Effector memory CD8-positive, alpha-beta T cell (primary cell): ENCODE results near the gene KMO.

Source experiments
- ATAC-seq: fragments of 150-1000 bp; cut with Tn5 transposase; replicated peaks from 2 replicates; pipeline ENCODE4 v1.10.0; 2021; ENCODE audit warnings: mild to moderate bottlenecking, moderate library complexity
- DNase-seq, 3 experiments: peaks; one replicate each; pipeline ENCODE4 v3.0.0; 2021
- H3K27ac Mint-ChIP-seq, 2 donors: one replicate each; pipeline ENCODE4 v1.8.0; 2022; ENCODE audit warnings: mild to moderate bottlenecking in 2 of 2, mixed read lengths in 2 of 2, moderate library complexity in 2 of 2
- H3K27me3 Mint-ChIP-seq, 2 donors: one replicate each; pipeline ENCODE4 v1.8.0; 2022; ENCODE audit warnings: mixed read lengths in 2 of 2
- H3K36me3 Mint-ChIP-seq: one replicate; pipeline ENCODE4 v1.8.0; 2022; ENCODE audit warnings: mild to moderate bottlenecking, moderate library complexity, mixed read lengths; ENCODE audit not compliant: insufficient read depth
- H3K4me1 Mint-ChIP-seq, 2 donors: one replicate each; pipeline ENCODE4 v1.8.0; 2022; ENCODE audit warnings: low read depth in 2 of 2, mixed read lengths in 2 of 2
- H3K4me3 Mint-ChIP-seq, 2 donors: one replicate each; pipeline ENCODE4 v1.8.0; 2022; ENCODE audit warnings: mild to moderate bottlenecking in 2 of 2, mixed read lengths in 2 of 2, moderate library complexity in 2 of 2
- H3K9me3 Mint-ChIP-seq, 2 donors: one replicate each; pipeline ENCODE4 v1.8.0; 2022; ENCODE audit warnings: mixed read lengths in 2 of 2

KMO gene

DNA sequence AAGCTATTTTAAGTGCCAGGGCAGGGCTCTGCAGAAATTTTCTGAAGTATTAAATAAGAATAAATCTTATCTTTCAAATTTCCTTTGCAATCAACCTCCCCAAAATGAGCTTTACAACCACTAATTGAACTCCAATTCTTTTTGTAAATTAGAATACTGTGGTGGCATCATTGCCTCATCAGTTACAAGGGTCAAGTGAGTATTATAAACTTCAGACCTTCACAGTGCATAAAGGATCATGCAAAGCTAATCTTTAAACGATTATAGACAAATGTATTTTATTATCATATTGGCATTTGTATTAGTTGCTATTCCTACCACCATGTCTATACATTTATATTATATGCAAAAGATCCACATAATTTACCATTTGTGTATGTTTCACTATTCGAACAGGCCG, 100.8 kb downstream of the KMO start:
- DNase-seq, result no peak
- H3K36me3 Mint-ChIP-seq, result no peaks in the 10 kb centered on the region
- H3K27me3 Mint-ChIP-seq, result no peaks in the 10 kb centered on the region
- H3K27ac Mint-ChIP-seq, result no peak overlapping the region
- peaks cover 5 to 14% of the 10 kb centered on the region in 2 donors for H3K4me1 Mint-ChIP-seq
- H3K9me3 Mint-ChIP-seq, result no peaks in the 10 kb centered on the region
- ATAC-seq, result no peak
- no peak overlapping the region for H3K4me3 Mint-ChIP-seq

DNA sequence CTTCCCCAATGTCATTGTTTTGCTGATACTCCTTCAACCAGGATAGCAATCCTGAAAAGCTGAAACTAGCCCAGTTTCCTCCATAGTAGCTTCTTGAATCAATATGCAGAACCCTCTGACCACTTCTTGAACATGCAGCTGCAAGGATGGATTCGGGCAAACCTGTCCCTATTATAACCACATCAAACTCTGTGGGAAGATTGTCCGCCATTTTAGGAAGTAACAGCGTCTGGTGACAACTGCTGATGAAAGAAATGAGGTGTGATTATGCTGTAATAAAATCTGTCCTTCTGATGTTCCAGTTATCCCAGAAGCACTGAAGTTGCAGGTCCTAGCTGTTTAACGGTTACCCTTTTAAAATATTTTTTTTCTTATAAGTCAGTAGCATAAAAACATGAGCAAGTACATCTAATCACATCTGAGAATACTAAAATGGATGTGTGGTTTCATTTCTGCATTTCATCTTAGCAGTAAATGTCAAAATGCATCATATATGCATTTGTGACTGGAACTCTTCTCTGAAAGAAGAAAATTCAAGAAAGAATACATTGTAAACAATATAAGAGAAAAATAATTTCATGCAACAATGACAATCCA, 103.5 kb downstream of the KMO start:
- Mint-ChIP-seq H3K4me1 (peaks cover 14 to 23% of the 10 kb centered on the region in 2 donors), H3K4me3 (no peak overlapping the region), H3K27me3 (no peaks in the 10 kb centered on the region), H3K36me3 (peaks cover 3% of the 10 kb centered on the region), H3K9me3 (no peaks in the 10 kb centered on the region), H3K27ac (no peak overlapping the region)
- ATAC-seq (no peak), DNase-seq (no peak)

DNA sequence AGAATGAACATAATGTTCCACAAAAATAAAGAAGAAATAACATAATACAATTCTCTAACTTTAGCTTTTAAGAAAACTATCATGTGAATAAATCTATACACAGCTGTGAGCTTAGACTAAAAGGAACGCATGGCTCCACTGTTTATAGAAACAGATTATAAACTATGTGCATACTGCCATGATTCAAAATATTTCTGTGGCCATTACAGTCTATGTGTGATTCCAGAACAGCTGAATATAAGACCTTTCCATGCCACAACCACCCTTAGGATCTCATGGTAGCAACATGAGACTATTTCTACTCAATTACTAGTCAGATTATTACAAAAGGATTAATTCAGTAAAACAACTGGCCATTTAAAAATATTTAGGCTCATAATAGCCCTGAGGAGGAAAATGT, 104.1 kb downstream of the KMO start:
- ATAC-seq (no peak), DNase-seq (no peak)
- peaks cover 16 to 24% of the 10 kb centered on the region in 2 donors for H3K4me1 Mint-ChIP-seq
- H3K9me3 Mint-ChIP-seq, result no peaks in the 10 kb centered on the region
- H3K27ac Mint-ChIP-seq, result no peak overlapping the region
- H3K4me3 Mint-ChIP-seq, result no peak overlapping the region
- no peaks in the 10 kb centered on the region for H3K27me3 Mint-ChIP-seq
- peaks cover 3% of the 10 kb centered on the region for H3K36me3 Mint-ChIP-seq

DNA sequence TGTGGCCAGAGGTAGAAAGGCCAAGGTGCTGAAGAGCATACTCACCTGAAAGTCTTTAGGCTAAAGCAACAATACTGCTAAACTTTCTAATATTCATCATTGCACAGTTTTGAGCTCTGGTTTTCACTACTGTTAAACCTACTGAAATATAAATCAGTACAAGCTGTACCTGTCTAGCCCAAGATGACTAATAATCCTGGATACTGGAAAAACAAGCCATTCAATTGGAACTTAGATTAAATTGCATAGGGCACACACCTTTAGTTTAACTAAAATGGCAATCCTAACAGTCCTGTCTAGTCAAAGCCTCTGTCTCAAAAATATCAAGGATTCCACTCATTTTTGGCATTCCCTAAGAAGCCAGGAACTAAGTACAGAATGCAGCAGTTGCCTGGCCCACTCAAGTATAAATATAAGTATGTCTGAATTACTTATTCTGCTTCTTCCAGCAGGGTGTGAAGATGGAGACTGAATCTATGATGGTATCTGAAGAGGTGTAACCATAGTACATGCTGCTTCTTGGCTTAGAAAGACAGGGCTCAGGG, 104.9 kb downstream of the KMO start:
- no peaks in the 10 kb centered on the region for H3K27me3 Mint-ChIP-seq
- ATAC-seq (no peak), DNase-seq (no peak)
- H3K27ac Mint-ChIP-seq, result no peak overlapping the region
- no peaks in the 10 kb centered on the region for H3K9me3 Mint-ChIP-seq
- peaks cover 16 to 24% of the 10 kb centered on the region in 2 donors for H3K4me1 Mint-ChIP-seq
- no peak overlapping the region for H3K4me3 Mint-ChIP-seq
- H3K36me3 Mint-ChIP-seq, result peaks cover 3% of the 10 kb centered on the region

DNA sequence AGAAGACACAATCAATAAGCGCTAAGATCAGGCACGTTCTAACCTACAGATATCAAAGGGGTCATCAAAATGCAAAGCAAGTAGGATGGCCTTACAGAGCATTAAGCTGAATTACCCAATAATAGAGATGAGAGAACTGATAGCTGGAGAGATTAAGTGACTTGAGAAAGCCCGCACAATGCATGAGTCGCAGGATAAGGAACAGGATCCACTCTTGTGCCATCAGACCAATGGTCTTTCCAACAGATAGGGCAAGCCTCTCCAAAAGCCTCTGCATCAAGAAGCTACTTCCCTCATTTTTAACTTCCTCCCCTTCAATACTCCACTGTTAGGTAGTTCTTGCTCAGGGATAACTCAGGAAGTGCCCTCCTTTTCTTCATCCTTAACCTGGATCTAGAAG, 105.4 kb downstream of the KMO start:
- Mint-ChIP-seq H3K4me1 (peaks cover 16 to 24% of the 10 kb centered on the region in 2 donors), H3K9me3 (no peaks in the 10 kb centered on the region), H3K36me3 (peaks cover 3% of the 10 kb centered on the region), H3K4me3 (no peak overlapping the region), H3K27me3 (no peaks in the 10 kb centered on the region), H3K27ac (no peak overlapping the region)
- DNase-seq, result no peak
- no peak for ATAC-seq

DNA sequence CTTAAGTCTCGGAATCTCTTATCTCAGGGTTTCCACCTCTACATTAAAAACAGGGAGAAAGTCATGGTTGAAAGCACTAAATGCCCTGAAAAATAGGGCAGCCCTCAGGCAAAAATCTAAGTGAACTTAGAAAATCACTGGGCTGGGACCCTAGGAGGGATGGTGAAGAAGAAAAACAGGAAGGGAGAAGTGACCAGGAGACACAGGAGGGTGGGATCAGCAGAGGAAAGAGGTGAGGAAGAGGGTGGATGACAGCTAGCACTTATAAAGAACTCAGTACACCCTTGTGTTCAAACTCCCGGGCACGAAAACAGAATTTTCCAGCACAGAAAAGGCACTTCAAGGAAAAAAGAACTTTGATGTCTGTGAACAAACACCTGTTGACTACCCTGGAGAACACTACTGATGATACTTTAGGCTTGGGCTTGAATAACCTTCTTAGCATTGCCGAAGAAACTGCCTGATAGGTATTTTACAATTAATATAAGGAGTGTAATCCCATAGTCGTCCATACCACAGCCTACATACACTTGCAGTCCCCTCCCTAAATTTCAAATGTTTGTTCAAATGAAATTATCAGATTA, 106.0 kb downstream of the KMO start:
- H3K36me3 Mint-ChIP-seq, result peaks cover 3% of the 10 kb centered on the region
- H3K27me3 Mint-ChIP-seq, result no peaks in the 10 kb centered on the region
- H3K4me3 Mint-ChIP-seq, result peak overlapping the region; percentile 15 to 90
- peaks cover 16 to 24% of the 10 kb centered on the region in 2 donors for H3K4me1 Mint-ChIP-seq
- DNase-seq, result no peak
- H3K27ac Mint-ChIP-seq, result no peak overlapping the region
- H3K9me3 Mint-ChIP-seq, result no peaks in the 10 kb centered on the region
- no peak for ATAC-seq

DNA sequence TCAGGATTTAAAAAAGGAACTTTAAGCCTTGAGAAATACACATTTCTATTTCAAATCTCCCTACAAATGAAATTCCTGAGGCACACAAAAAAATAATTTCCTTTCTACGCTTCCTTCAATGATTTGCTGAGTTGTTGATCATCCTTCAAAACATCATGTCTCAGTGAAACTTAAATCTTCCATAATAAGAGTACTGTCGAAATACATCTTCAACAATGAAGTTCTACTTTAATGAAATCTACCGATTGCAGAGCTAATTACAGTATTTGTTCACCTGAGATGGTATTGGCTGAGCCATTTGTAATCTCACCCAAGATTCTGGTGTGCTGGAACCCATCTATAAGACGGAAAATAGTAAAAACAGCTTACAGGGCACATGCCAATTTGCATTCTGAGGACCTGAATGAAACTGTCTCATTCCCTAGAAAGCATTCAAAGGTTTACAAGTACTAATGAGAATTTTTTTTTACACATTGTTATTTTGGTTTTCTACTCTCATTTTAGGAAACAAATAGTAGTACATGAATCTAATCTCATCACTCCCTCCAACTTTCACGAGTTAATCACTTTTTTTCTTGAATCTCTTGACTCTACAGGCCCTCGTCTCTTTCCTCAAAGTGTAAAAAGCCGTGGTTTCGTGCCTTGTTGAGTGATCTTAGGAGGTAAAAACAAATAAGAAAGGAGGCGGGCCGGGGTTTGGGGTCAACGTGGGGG, 106.9 kb downstream of the KMO start:
- H3K4me1 Mint-ChIP-seq, result peaks cover 16 to 24% of the 10 kb centered on the region in 2 donors
- ATAC-seq (no peak), DNase-seq (no peak)
- peaks cover 3% of the 10 kb centered on the region for H3K36me3 Mint-ChIP-seq
- H3K27ac Mint-ChIP-seq, result peak overlapping the region; percentile 78 to 87
- peak overlapping the region; percentile 87 to 90 for H3K4me3 Mint-ChIP-seq
- H3K9me3 Mint-ChIP-seq, result no peaks in the 10 kb centered on the region
- no peaks in the 10 kb centered on the region for H3K27me3 Mint-ChIP-seq

DNA sequence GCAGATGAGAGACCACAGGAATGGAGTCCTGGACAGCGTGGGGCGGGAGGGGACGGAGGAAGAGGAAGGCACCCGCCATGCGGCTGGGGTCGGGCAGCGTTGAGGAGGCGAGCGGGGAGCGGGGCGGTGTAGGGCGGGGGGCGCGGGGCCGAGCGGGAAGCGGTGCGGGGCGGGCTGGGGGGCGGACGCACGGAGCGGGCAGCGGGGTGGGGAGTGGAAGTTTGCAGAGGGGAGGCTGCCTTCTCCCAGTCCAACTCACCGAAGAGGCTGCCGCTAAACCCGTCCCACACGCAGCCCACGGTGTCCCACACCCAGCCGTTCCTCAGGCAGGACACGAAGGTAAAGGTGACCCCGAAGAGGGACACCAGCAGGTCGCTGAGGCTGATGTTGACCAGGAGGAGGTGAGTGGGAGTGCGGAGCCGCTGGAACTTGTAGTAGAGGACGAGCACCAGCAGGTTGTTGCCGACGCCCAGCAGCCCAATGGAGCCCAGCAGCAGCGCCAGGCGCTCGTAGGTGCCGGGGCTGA, 107.5 kb downstream of the KMO start:
- H3K4me3 Mint-ChIP-seq, result peak overlapping the region; percentile 87 to 90
- H3K27ac Mint-ChIP-seq, result peak overlapping the region; percentile 78 to 87
- ATAC-seq, result peak; percentile 6
- no peaks in the 10 kb centered on the region for H3K27me3 Mint-ChIP-seq
- DNase-seq, result peak in 2 of 3 experiments; percentile 0 to 1
- H3K36me3 Mint-ChIP-seq, result peaks cover 3% of the 10 kb centered on the region
- no peaks in the 10 kb centered on the region for H3K9me3 Mint-ChIP-seq
- peaks cover 16 to 24% of the 10 kb centered on the region in 2 donors for H3K4me1 Mint-ChIP-seq

DNA sequence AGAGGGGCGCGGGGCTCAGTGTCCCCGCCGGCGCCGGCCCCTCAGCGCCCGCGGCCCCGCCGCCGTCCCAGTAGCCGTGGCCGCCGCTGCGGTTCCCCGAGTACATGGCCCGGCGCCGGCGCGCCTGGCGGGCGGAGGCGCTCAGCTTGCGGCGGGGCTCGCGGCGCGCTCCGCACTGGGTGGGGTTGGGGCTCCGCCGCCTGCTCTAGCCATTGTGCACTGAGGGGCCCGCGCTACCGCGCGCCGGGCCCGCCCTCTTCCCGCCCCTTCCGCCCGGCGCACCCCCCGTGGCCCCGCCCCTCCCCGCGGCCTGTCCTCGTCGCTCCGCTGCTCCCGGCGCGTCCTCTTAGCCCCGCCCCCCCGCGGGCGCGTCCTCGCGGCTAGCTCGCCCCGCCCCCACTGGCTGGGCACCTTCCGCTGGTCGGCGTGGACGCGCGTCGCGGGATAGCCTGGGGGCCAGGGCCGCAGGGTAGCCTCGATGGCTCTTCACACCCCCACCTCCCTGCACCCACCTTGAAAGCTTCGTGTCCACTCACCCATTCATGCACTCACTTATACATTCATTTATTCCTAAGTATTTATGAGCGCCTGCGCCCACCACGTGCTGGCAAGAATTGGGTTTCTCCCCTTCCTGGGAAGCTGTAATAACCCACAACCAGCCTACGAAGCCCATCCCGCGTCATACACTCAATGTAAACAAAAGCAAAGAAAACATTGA, 108.1 kb downstream of the KMO start, which contains the start of the genes CHML and OPN3:
TSS of gene CHML (minus strand) at position 221 of the 718 bp plus-strand sequence. CDS start 4,603 bp downstream, outside the sequence.
TSS of gene OPN3 (minus strand) at position 221 of the 718 bp plus-strand sequence. CDS start at position 106, 115 bp downstream.
- H3K9me3 Mint-ChIP-seq, result no peaks in the 10 kb centered on the region
- H3K27me3 Mint-ChIP-seq, result no peaks in the 10 kb centered on the region
- H3K36me3 Mint-ChIP-seq, result peaks cover 3% of the 10 kb centered on the region
- peak; percentile 95 for ATAC-seq
- DNase-seq, result peak; percentile 78 to 83 (median 80)
- peak within 1 kb of the TSS; percentile 78 to 87 for H3K27ac Mint-ChIP-seq
- peak within 1 kb of the TSS; percentile 87 to 90 for H3K4me3 Mint-ChIP-seq
- peaks cover 16 to 24% of the 10 kb centered on the region in 2 donors for H3K4me1 Mint-ChIP-seq

DNA sequence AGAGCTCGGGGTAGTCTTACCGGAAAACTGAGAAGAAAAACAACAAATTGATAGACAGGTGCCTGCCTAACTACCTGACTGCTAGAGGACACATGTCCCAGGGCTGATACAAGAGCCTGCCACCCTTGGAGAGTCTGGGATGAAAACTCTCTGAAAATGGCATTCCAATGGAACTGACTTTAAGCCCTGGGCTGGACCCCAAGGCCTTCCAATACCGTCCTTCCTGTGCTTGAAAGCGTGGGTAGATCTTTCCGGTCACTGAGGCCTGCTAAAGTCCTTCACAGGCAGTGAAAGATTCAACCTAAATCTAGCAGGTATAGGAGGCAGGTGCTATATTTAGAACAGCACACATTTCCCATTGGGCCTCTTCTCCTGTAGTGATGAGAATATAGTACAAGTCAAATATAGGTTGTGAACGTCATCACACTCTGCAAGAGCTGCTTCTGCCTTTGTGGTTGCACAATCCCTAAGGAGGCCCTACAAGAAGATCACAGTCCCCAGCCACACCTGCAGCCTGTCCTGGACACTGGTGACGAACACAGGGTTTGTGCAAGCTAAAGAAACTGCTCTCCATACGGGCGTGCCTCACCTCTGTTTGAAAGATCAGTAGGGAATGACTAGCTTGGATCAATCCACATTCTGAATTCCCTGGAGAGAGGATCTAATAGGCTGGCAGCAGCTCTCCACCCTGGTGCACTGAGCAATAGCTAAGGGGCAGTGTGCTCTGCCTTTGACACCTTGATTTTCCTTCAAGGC, 108.9 kb downstream of the KMO start:
- H3K9me3 Mint-ChIP-seq, result no peaks in the 10 kb centered on the region
- H3K27me3 Mint-ChIP-seq, result no peaks in the 10 kb centered on the region
- H3K27ac Mint-ChIP-seq, result peak overlapping the region; percentile 74 to 83
- DNase-seq (peak in 2 of 3 experiments; percentile 1 to 3), ATAC-seq (no peak)
- H3K4me1 Mint-ChIP-seq, result peaks cover 16 to 24% of the 10 kb centered on the region in 2 donors
- peak overlapping the region; percentile 79 to 83 for H3K4me3 Mint-ChIP-seq
- peaks cover 6% of the 10 kb centered on the region for H3K36me3 Mint-ChIP-seq

DNA sequence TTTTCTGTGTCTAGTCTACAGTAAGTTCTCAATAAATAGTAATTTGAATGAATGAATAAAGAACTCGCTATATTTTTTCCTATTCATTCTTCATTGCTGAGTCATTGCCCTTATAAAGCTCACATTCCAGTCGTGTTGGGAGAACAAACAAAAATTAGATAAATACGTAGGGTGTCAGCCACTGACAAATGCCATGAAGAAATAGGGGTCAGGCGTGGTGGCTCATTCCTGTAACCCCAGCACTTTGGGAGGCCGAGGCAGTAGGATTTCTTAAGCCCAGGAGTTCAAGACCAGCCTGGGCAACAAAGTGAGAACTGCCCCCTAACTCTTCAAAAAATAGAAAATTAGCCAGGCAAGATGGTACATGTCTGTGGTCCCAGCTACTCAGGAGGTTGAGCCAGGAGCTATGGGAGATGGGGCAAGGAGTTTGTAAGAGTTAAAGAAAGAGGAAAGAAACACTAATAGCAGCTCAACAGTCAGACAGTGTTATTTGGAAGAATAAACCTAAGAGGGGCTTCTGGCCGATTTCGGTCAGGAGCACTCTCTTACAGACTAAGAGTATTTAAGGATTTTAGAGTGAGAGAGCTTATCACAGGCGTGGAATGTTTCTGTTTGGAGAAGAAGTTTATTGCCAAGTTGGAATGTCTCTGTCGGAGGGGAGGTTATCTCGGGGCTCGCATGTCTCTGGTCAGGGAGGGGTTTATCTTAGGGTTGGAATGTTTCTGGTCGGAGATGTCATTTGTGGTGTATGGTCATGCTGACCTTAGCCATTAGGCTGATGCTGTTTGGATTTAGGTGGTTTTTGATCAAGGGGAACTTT, 109.8 kb downstream of the KMO start:
- H3K27me3 Mint-ChIP-seq, result no peaks in the 10 kb centered on the region
- H3K4me3 Mint-ChIP-seq, result no peak overlapping the region
- DNase-seq (no peak), ATAC-seq (no peak)
- peaks cover 16 to 24% of the 10 kb centered on the region in 2 donors for H3K4me1 Mint-ChIP-seq
- no peak overlapping the region for H3K27ac Mint-ChIP-seq
- H3K9me3 Mint-ChIP-seq, result no peaks in the 10 kb centered on the region
- H3K36me3 Mint-ChIP-seq, result peaks cover 6% of the 10 kb centered on the region

DNA sequence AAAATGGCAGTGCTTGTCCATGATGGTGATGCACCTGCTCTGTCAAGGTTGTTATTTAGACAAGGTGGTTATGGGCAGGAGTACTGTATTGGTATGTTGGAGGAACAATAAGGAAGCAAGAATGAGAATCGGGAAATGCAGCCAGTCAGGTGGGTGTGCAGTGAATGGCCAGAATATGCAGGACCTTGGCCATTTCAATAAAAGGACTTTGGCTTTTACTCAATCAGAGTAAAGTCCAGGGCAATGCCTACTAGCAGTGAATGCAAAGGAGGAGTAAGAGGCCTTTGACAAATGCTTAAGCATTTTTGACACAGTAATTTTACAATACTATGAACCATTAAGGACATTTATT, 110.4 kb downstream of the KMO start:
- DNase-seq (no peak), ATAC-seq (no peak)
- Mint-ChIP-seq H3K4me3 (no peak overlapping the region), H3K27ac (no peak overlapping the region), H3K36me3 (peaks cover 6% of the 10 kb centered on the region), H3K27me3 (no peaks in the 10 kb centered on the region), H3K9me3 (no peaks in the 10 kb centered on the region), H3K4me1 (peaks cover 16 to 20% of the 10 kb centered on the region in 2 donors)
